ENCODE measurements around the gene DCXR. TPM values are rescaled to one million over a fixed set of nuclear protein-coding genes. Genes with fewer than 3 reads are reported as not detected.
A peak's percentile ranks its signal among the peaks of the same experiment; 100 is the strongest.

The DCXR gene
- total and polyA plus RNA-seq, 2 of the 13 experiments (the other 11 are each of a cell fraction or from before 2014, with no cell fraction given) = 287 to 311 TPM

DNA sequence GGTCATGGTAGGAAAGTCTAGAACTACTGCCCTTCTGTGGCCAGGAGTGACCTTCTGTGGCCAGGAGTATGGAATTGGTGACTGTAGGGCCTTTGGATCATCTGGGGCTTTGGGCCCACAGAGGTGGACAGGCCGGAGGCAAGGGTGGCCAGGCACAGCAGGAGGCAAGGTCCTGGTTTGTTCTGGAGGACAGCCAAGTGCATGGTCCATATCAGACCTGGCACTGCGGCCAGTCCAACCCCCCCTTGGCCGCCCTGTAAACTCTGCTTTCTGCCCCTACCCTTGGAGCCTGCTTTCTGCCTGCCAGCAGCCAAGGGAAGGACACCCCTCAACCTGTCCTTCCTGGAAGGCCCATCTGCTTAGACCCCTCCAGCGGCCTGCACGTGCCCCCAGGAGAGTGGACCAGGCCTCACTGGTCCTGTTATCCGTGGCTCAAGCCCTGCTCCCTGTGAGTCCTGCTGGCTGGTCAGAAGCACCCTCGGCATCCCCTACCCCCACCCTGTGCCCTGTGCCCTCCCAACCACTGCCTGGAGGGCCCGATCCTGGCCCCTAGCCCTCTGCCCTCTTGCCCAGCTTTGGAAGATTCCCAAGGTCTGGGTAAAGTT is 2.3 kb upstream of the DCXR start (continued):
- TF ChIP-seq ZBTB20 (CRISPR knock-in tag; IDR thresholded peaks at IDR 0.05; ENCODE audit: borderline replicate concordance, low read depth) = no peak
- TF ChIP-seq ZNF256 (CRISPR knock-in tag; conservative IDR thresholded peaks at IDR 0.05) = no peak
- TF ChIP-seq, protein P1, sequence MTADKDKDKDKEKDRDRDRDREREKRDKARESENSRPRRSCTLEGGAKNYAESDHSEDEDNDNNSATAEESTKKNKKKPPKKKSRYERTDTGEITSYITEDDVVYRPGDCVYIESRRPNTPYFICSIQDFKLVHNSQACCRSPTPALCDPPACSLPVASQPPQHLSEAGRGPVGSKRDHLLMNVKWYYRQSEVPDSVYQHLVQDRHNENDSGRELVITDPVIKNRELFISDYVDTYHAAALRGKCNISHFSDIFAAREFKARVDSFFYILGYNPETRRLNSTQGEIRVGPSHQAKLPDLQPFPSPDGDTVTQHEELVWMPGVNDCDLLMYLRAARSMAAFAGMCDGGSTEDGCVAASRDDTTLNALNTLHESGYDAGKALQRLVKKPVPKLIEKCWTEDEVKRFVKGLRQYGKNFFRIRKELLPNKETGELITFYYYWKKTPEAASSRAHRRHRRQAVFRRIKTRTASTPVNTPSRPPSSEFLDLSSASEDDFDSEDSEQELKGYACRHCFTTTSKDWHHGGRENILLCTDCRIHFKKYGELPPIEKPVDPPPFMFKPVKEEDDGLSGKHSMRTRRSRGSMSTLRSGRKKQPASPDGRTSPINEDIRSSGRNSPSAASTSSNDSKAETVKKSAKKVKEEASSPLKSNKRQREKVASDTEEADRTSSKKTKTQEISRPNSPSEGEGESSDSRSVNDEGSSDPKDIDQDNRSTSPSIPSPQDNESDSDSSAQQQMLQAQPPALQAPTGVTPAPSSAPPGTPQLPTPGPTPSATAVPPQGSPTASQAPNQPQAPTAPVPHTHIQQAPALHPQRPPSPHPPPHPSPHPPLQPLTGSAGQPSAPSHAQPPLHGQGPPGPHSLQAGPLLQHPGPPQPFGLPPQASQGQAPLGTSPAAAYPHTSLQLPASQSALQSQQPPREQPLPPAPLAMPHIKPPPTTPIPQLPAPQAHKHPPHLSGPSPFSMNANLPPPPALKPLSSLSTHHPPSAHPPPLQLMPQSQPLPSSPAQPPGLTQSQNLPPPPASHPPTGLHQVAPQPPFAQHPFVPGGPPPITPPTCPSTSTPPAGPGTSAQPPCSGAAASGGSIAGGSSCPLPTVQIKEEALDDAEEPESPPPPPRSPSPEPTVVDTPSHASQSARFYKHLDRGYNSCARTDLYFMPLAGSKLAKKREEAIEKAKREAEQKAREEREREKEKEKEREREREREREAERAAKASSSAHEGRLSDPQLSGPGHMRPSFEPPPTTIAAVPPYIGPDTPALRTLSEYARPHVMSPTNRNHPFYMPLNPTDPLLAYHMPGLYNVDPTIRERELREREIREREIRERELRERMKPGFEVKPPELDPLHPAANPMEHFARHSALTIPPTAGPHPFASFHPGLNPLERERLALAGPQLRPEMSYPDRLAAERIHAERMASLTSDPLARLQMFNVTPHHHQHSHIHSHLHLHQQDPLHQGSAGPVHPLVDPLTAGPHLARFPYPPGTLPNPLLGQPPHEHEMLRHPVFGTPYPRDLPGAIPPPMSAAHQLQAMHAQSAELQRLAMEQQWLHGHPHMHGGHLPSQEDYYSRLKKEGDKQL (CRISPR knock-in tag; IDR thresholded peaks at IDR 0.05; ENCODE audit: low read depth) = no peak
- no peak for TF ChIP-seq TCF7 (IDR thresholded peaks at IDR 0.05; ENCODE audit: low read depth)
- no peak for TF ChIP-seq HHEX (CRISPR knock-in tag; IDR thresholded peaks at IDR 0.05)
- TF ChIP-seq NCOR1 (IDR thresholded peaks at IDR 0.05; ENCODE audit: borderline replicate concordance, low read length) = no peak
- TF ChIP-seq ZNF564 (CRISPR knock-in tag; IDR thresholded peaks at IDR 0.05) = no peak
- TF ChIP-seq, protein P2, sequence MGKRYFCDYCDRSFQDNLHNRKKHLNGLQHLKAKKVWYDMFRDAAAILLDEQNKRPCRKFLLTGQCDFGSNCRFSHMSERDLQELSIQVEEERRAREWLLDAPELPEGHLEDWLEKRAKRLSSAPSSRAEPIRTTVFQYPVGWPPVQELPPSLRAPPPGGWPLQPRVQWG (CRISPR knock-in tag; IDR thresholded peaks at IDR 0.05; ENCODE audit: borderline replicate concordance, low read depth) = no peak
- no peak for TF ChIP-seq ATF1 (CRISPR knock-in tag; IDR thresholded peaks at IDR 0.05)
- no peak for TF ChIP-seq MIER3 (CRISPR knock-in tag; IDR thresholded peaks at IDR 0.05; ENCODE audit: borderline replicate concordance)
- no peak for TF ChIP-seq HNRNPK (IDR thresholded peaks at IDR 0.05; ENCODE audit: low read depth, low read length, poor library complexity, severe bottlenecking)
- TF ChIP-seq, protein P3, sequence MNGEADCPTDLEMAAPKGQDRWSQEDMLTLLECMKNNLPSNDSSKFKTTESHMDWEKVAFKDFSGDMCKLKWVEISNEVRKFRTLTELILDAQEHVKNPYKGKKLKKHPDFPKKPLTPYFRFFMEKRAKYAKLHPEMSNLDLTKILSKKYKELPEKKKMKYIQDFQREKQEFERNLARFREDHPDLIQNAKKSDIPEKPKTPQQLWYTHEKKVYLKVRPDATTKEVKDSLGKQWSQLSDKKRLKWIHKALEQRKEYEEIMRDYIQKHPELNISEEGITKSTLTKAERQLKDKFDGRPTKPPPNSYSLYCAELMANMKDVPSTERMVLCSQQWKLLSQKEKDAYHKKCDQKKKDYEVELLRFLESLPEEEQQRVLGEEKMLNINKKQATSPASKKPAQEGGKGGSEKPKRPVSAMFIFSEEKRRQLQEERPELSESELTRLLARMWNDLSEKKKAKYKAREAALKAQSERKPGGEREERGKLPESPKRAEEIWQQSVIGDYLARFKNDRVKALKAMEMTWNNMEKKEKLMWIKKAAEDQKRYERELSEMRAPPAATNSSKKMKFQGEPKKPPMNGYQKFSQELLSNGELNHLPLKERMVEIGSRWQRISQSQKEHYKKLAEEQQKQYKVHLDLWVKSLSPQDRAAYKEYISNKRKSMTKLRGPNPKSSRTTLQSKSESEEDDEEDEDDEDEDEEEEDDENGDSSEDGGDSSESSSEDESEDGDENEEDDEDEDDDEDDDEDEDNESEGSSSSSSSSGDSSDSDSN (CRISPR knock-in tag; IDR thresholded peaks at IDR 0.05) = peak; percentile 59
- no peak for TF ChIP-seq EED (CRISPR knock-in tag; IDR thresholded peaks at IDR 0.05)
- TF ChIP-seq, protein P4, sequence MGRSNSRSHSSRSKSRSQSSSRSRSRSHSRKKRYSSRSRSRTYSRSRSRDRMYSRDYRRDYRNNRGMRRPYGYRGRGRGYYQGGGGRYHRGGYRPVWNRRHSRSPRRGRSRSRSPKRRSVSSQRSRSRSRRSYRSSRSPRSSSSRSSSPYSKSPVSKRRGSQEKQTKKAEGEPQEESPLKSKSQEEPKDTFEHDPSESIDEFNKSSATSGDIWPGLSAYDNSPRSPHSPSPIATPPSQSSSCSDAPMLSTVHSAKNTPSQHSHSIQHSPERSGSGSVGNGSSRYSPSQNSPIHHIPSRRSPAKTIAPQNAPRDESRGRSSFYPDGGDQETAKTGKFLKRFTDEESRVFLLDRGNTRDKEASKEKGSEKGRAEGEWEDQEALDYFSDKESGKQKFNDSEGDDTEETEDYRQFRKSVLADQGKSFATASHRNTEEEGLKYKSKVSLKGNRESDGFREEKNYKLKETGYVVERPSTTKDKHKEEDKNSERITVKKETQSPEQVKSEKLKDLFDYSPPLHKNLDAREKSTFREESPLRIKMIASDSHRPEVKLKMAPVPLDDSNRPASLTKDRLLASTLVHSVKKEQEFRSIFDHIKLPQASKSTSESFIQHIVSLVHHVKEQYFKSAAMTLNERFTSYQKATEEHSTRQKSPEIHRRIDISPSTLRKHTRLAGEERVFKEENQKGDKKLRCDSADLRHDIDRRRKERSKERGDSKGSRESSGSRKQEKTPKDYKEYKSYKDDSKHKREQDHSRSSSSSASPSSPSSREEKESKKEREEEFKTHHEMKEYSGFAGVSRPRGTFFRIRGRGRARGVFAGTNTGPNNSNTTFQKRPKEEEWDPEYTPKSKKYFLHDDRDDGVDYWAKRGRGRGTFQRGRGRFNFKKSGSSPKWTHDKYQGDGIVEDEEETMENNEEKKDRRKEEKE (IDR thresholded peaks at IDR 0.05) = no peak
- TF ChIP-seq, protein P5, sequence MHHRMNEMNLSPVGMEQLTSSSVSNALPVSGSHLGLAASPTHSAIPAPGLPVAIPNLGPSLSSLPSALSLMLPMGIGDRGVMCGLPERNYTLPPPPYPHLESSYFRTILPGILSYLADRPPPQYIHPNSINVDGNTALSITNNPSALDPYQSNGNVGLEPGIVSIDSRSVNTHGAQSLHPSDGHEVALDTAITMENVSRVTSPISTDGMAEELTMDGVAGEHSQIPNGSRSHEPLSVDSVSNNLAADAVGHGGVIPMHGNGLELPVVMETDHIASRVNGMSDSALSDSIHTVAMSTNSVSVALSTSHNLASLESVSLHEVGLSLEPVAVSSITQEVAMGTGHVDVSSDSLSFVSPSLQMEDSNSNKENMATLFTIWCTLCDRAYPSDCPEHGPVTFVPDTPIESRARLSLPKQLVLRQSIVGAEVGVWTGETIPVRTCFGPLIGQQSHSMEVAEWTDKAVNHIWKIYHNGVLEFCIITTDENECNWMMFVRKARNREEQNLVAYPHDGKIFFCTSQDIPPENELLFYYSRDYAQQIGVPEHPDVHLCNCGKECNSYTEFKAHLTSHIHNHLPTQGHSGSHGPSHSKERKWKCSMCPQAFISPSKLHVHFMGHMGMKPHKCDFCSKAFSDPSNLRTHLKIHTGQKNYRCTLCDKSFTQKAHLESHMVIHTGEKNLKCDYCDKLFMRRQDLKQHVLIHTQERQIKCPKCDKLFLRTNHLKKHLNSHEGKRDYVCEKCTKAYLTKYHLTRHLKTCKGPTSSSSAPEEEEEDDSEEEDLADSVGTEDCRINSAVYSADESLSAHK (CRISPR knock-in tag; IDR thresholded peaks at IDR 0.05; ENCODE audit: borderline replicate concordance) = no peak
- peak; percentile 45 for TF ChIP-seq KAT8 (CRISPR knock-in tag; IDR thresholded peaks at IDR 0.05)
